ENCODE results near the gene TMEM161A.

DNA sequence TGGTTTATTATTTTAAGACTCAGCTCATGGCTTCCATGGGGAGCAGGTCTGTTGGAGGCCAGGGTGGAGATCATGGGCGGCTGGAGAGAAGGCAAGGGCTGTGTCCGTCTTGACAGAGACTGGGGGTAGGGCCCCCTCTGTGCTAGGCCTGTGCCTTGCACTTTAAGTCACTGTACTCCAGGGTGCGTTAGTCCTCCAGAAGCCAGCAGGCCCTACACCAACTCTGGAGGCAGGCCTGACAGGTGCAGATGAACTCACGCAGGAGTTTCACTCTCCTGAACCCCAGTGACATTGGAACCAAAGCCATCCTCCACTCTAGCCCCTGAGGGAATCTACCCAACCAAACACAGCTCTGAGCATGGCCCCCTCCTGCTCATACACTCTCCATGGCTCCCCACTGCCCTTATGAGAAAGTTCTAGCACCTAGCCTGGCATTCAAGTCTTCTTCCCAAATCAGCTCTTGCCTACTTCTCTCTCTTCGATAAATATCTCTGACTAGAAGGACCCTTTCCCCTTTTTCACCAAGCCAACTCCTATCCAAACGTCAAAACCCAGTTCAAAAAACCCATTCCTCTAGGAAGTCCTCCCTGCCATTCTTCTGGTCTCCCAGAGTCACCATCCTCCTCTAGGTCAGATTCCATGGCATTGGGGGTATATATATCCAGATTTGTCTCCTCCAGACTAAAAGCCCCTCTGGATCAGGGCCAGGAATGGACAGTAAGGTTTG is 16.7 kb upstream of the TMEM161A start:
- TF ChIP-seq, protein P1, sequence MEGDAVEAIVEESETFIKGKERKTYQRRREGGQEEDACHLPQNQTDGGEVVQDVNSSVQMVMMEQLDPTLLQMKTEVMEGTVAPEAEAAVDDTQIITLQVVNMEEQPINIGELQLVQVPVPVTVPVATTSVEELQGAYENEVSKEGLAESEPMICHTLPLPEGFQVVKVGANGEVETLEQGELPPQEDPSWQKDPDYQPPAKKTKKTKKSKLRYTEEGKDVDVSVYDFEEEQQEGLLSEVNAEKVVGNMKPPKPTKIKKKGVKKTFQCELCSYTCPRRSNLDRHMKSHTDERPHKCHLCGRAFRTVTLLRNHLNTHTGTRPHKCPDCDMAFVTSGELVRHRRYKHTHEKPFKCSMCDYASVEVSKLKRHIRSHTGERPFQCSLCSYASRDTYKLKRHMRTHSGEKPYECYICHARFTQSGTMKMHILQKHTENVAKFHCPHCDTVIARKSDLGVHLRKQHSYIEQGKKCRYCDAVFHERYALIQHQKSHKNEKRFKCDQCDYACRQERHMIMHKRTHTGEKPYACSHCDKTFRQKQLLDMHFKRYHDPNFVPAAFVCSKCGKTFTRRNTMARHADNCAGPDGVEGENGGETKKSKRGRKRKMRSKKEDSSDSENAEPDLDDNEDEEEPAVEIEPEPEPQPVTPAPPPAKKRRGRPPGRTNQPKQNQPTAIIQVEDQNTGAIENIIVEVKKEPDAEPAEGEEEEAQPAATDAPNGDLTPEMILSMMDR (IDR thresholded peaks at IDR 0.05), result no peak
- TF ChIP-seq GABPB1 (CRISPR knock-in tag; IDR thresholded peaks at IDR 0.05) (no peak), ESRRA (CRISPR knock-in tag; IDR thresholded peaks at IDR 0.05; ENCODE audit: borderline replicate concordance) (no peak)
- TF ChIP-seq, protein P2, sequence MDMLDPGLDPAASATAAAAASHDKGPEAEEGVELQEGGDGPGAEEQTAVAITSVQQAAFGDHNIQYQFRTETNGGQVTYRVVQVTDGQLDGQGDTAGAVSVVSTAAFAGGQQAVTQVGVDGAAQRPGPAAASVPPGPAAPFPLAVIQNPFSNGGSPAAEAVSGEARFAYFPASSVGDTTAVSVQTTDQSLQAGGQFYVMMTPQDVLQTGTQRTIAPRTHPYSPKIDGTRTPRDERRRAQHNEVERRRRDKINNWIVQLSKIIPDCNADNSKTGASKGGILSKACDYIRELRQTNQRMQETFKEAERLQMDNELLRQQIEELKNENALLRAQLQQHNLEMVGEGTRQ (CRISPR knock-in tag; IDR thresholded peaks at IDR 0.05), result no peak
